ENCODE measurements around the gene TUBG1.
"Not testable (repeated sequence)": the region's sequence is repeated elsewhere in the genome, so short reads cannot be mapped to it uniquely, and the experiment has no call there.

Gene TUBG1

GRCh38 chr17:42579794-42580551, 29.5 kb upstream of the TUBG1 start:
- DNase-seq, result no peak

GRCh38 chr17:42581744-42582270, 27.7 kb upstream of the TUBG1 start:
- no peak for DNase-seq

- no peak for DNase-seq
Measured at GRCh38 chr17:42584880-42585279, 24.6 kb upstream of the TUBG1 start.

- DNase-seq, result no peak
Measured at GRCh38 chr17:42585353-42585752, 24.1 kb upstream of the TUBG1 start.

- no peak for DNase-seq
Measured at GRCh38 chr17:42586514-42587230, 22.8 kb upstream of the TUBG1 start.

GRCh38 chr17:42590886-42591285, 18.6 kb upstream of the TUBG1 start:
- no peak for DNase-seq

- no peak for DNase-seq
Measured at GRCh38 chr17:42591411-42591810, 18.1 kb upstream of the TUBG1 start.

GRCh38 chr17:42596386-42596785, 13.1 kb upstream of the TUBG1 start:
- DNase-seq, result no peak

- no peak for DNase-seq
Measured at GRCh38 chr17:42598905-42599304, 10.6 kb upstream of the TUBG1 start.

- no peak for DNase-seq
Measured at GRCh38 chr17:42603318-42603717, 6.2 kb upstream of the TUBG1 start.

GRCh38 chr17:42607769-42608168, 1.7 kb upstream of the TUBG1 start:
- no peak for DNase-seq

- no peak for DNase-seq
Measured at GRCh38 chr17:42608305-42609181, 940 bp upstream of the TUBG1 start.

- not testable (repeated sequence) for DNase-seq
Measured at GRCh38 chr17:42609814-42610801, 625 bp downstream of the TUBG1 start.

GRCh38 chr17:42612013-42612412, 2.5 kb downstream of the TUBG1 start:
- no peak for DNase-seq

GRCh38 chr17:42613699-42614295, 4.3 kb downstream of the TUBG1 start:
- no peak for DNase-seq

- DNase-seq, result no peak
Measured at GRCh38 chr17:42617956-42618431, 8.5 kb downstream of the TUBG1 start.

GRCh38 chr17:42618442-42619150, 9.1 kb downstream of the TUBG1 start:
- peak; percentile 18 for DNase-seq

GRCh38 chr17:42621987-42622386, 12.5 kb downstream of the TUBG1 start:
- not testable (repeated sequence) for DNase-seq

GRCh38 chr17:42623271-42623670, 13.8 kb downstream of the TUBG1 start:
- no peak for DNase-seq

- no peak for DNase-seq
Measured at GRCh38 chr17:42623732-42624596, 14.5 kb downstream of the TUBG1 start.
